SK-N-SH (cell line): ENCODE measurements around the gene NAALADL2. TPM values are rescaled to one million over a fixed set of nuclear protein-coding genes. Genes with fewer than 3 reads are reported as not detected.

Experiments used
- CTCF ChIA-PET: fragments of 300-600, 350-600 bp; formaldehyde crosslinking; extraction: SDS; loops from one replicate; lab custom pipeline; 2021; lab: Yijun Ruan, JAX
- POLR2A ChIA-PET: fragments of 350-600 bp; sonication (Branson Sonifier 250); formaldehyde crosslinking; extraction: SDS; loops from one replicate; lab custom pipeline; 2020; ENCODE audit warnings: antibody characterized with exemption, inconsistent platforms; lab: Yijun Ruan, JAX
- DNase-seq: peaks from one replicate; pipeline ENCODE4 v3.0.0; 2012
- H2AFZ ChIP-seq: fragments of 200-600 bp; sonication (generic); 2 replicates; pipeline ENCODE4 v1.8.1; 2016; ENCODE audit warnings: antibody characterized with exemption, mild to moderate bottlenecking, low read depth
- H3F3A ChIP-seq: fragments of 200-600 bp; sonication (generic); replicated peaks from 2 replicates; pipeline ENCODE3; 2016; ENCODE audit warnings: antibody characterized with exemption, mild to moderate bottlenecking; ENCODE audit not compliant: insufficient read depth
- H3K27ac ChIP-seq, 2 experiments: fragments of 200-500 bp in 1 of 2; fragments of 200-600 bp in 1 of 2; sonication (Bioruptor generic) in 1 of 2; sonication (generic), shearing (Covaris generic) in 1 of 2; 2 replicates each; pipeline versions ENCODE4 v1.5.1 to v1.6.1; 2014 to 2016; ENCODE audit warnings: low read depth in 2 of 2, inconsistent platforms in 1 of 2, low read length in 1 of 2, mild to moderate bottlenecking in 1 of 2, mixed read lengths in 1 of 2
- H3K27me3 ChIP-seq: fragments of 200-600 bp; sonication (generic), shearing (Covaris generic); 2 replicates; pipeline ENCODE4 v1.6.1; 2016; ENCODE audit warnings: mixed run types; ENCODE audit not compliant: insufficient read depth
- H3K36me3 ChIP-seq, 2 experiments: fragments of 200-500 bp in 1 of 2; fragments of 200-600 bp in 1 of 2; sonication (Bioruptor generic) in 1 of 2; sonication (generic) in 1 of 2; replicated peaks in 1 of 2; 2 replicates each; pipeline versions ENCODE3 to v1.5.1; 2014 to 2016; ENCODE audit warnings: low read length in 1 of 2, mild to moderate bottlenecking in 1 of 2; ENCODE audit not compliant: insufficient read depth in 2 of 2, control insufficient read depth in 1 of 2
- H3K4me1 ChIP-seq, 2 experiments: fragments of 200-500 bp in 1 of 2; fragments of 200-600 bp in 1 of 2; sonication (Bioruptor generic) in 1 of 2; sonication (generic), shearing (Covaris generic) in 1 of 2; 2 replicates each; pipeline versions ENCODE4 v1.5.1 to v1.6.1; 2014 to 2016; ENCODE audit warnings: low read depth in 1 of 2, low read length in 1 of 2, mixed run types in 1 of 2; ENCODE audit not compliant: insufficient read depth in 2 of 2, control insufficient read depth in 1 of 2
- H3K4me2 ChIP-seq: fragments of 200-600 bp; sonication (generic), shearing (Covaris generic); 2 replicates; pipeline ENCODE4 v1.6.1; 2017; ENCODE audit warnings: mixed run types
- H3K4me3 ChIP-seq, 2 experiments: fragments of 200-500 bp in 1 of 2; fragments of 200-600 bp in 1 of 2; sonication (Bioruptor generic) in 1 of 2; sonication (generic), shearing (Covaris generic) in 1 of 2; 2 replicates each; pipeline versions ENCODE4 v1.5.1 to v1.8.1; 2014 to 2016; ENCODE audit warnings: low read depth in 2 of 2, inconsistent platforms in 1 of 2, low read length in 1 of 2, mild to moderate bottlenecking in 1 of 2, mixed read lengths in 1 of 2, moderate library complexity in 1 of 2
- H3K79me2 ChIP-seq: fragments of 200-600 bp; sonication (generic); 2 replicates; pipeline ENCODE4 v1.8.1; 2017; ENCODE audit warnings: mild to moderate bottlenecking; ENCODE audit not compliant: insufficient read depth
- H3K9ac ChIP-seq: fragments of 200-600 bp; sonication (generic); 2 replicates; pipeline ENCODE4 v1.6.1; 2017; ENCODE audit warnings: mixed run types
- H3K9me2 ChIP-seq: fragments of 200-600 bp; sonication (generic); 2 replicates; pipeline ENCODE4 v1.6.1; 2017; ENCODE audit warnings: mixed run types
- H3K9me3 ChIP-seq: fragments of 200-600 bp; sonication (generic); 2 replicates; pipeline ENCODE4 v1.6.1; 2017; ENCODE audit warnings: mixed run types, mild to moderate bottlenecking, moderate library complexity
- H4K20me1 ChIP-seq: fragments of 200-600 bp; sonication (generic); 2 replicates; pipeline ENCODE4 v1.6.1; 2017; ENCODE audit warnings: mild to moderate bottlenecking, mixed run types; ENCODE audit not compliant: insufficient read depth
- CHD2 ChIP-seq: fragments of 150-350 bp; IDR thresholded peaks from 2 replicates; pipeline ENCODE4 v1.6.1; 2018; ENCODE audit warnings: low read length; ENCODE audit not compliant: partially characterized antibody
- FOXJ3 ChIP-seq: sonication (generic); formaldehyde crosslinking; IDR thresholded peaks from 2 replicates; pipeline ENCODE4 v1.5.1; 2020; ENCODE audit warnings: mild to moderate bottlenecking, missing genetic modification reagents
- MXI1 ChIP-seq: IDR thresholded peaks from 2 replicates; pipeline ENCODE4 v1.6.1; 2012; ENCODE audit warnings: mild to moderate bottlenecking, low read depth, low read length, improper control_type of control experiment
- RAD21 ChIP-seq: IDR thresholded peaks from 2 replicates; pipeline ENCODE4 v1.6.1; 2012; ENCODE audit warnings: mild to moderate bottlenecking, low read length
- SMC3 ChIP-seq: IDR thresholded peaks from 2 replicates; pipeline ENCODE4 v1.6.1; 2012; ENCODE audit warnings: low read depth, low read length, improper control_type of control experiment
- TEAD4 ChIP-seq: IDR thresholded peaks from 2 replicates; pipeline ENCODE4 v1.4.0; 2012; ENCODE audit warnings: mild to moderate bottlenecking, borderline replicate concordance; ENCODE audit not compliant: insufficient read depth
- USF1 ChIP-seq: IDR thresholded peaks from 2 replicates; pipeline ENCODE4 v1.4.0; 2012; ENCODE audit warnings: low read depth, borderline replicate concordance
- USF2 ChIP-seq: fragments of 150-350 bp; IDR thresholded peaks from 2 replicates; pipeline ENCODE4 v1.6.1; 2017; ENCODE audit warnings: antibody characterized with exemption, low read length, low read depth, borderline replicate concordance
- WGBS: methylation state at CpG from one replicate; pipeline ENCODE4 v1.1.6; 2017; ENCODE audit warnings: low lambda C conversion rate; 5-methylcytosine and 5-hydroxymethylcytosine counted together
- polyA plus RNA-seq, 3 experiments: library from polyadenylated mRNA; depleted of rRNA; stranded (reverse); fragments of >200 nt; gene quantifications; 2 replicates each; pipeline ENCODE4 v1.2.3, GENCODE V29; 2012
- TF ChIP-seq, protein P1 (sequence below): fragments of 150-350 bp; IDR thresholded peaks from 2 replicates; pipeline ENCODE4 v1.6.1; 2016; ENCODE audit warnings: mild to moderate bottlenecking, low read depth, low read length

The NAALADL2 gene
- polyA plus RNA-seq, 1 of the 3 experiments (the other 2 are of a cell fraction), result 1.2 TPM

GRCh38 chr3:174858353-174858752 is 781 bp upstream of the NAALADL2 start:
- H4K20me1 ChIP-seq, result no peaks in the 10 kb centered on the region
- no peaks in the 10 kb centered on the region for H3K36me3 ChIP-seq
- no peaks in the 10 kb centered on the region for H3K4me1 ChIP-seq
- no peak for TF ChIP-seq CHD2
- H3K4me2 ChIP-seq, result no peak overlapping the region
- H3K9me2 ChIP-seq, result no peaks in the 10 kb centered on the region
- no peak overlapping the region for H3K4me3 ChIP-seq
- WGBS, result 89% methylated on average over 1 of the region's 1 CpG
- H3K9me3 ChIP-seq, result no peaks in the 10 kb centered on the region
- CTCF ChIA-PET, result no interaction called here
- H3K9ac ChIP-seq, result no peak overlapping the region
- H2AFZ ChIP-seq, result peak overlapping the region; percentile 75; the same call in 1 of the 2 replicates
- no peak overlapping the region for H3K27ac ChIP-seq
- no peaks in the 10 kb centered on the region for H3K79me2 ChIP-seq
- H3K27me3 ChIP-seq, result no peaks in the 10 kb centered on the region
- no peak for DNase-seq
- H3F3A ChIP-seq, result no peaks in the 10 kb centered on the region
- POLR2A ChIA-PET, result no interaction called here

- WGBS, result 90% methylated on average over 3 of the region's 3 CpGs
- Histone ChIP-seq H3K4me3 (no peak overlapping the region), H3K9me2 (no peaks in the 10 kb centered on the region), H3K4me1 (no peaks in the 10 kb centered on the region), H3F3A (no peaks in the 10 kb centered on the region), H3K27ac (no peak overlapping the region), H3K36me3 (no peaks in the 10 kb centered on the region), H3K79me2 (no peaks in the 10 kb centered on the region), H3K27me3 (no peaks in the 10 kb centered on the region), H3K9ac (no peak overlapping the region), H2AFZ (no peak overlapping the region), H4K20me1 (no peaks in the 10 kb centered on the region), H3K4me2 (no peak overlapping the region), H3K9me3 (no peaks in the 10 kb centered on the region)
- DNase-seq, result no peak
- CTCF ChIA-PET, result no interaction called here
- TF ChIP-seq TEAD4, result no peak
- TF ChIP-seq CHD2, result no peak
- TF ChIP-seq FOXJ3 (CRISPR knock-in tag), result no peak
- TF ChIP-seq USF1, result no peak
- no peak for TF ChIP-seq MXI1
- TF ChIP-seq USF2, result no peak
- POLR2A ChIA-PET, result no interaction called here
Observed at GRCh38 chr3:174859756-174860155, 622 bp downstream of the NAALADL2 start.

DNA sequence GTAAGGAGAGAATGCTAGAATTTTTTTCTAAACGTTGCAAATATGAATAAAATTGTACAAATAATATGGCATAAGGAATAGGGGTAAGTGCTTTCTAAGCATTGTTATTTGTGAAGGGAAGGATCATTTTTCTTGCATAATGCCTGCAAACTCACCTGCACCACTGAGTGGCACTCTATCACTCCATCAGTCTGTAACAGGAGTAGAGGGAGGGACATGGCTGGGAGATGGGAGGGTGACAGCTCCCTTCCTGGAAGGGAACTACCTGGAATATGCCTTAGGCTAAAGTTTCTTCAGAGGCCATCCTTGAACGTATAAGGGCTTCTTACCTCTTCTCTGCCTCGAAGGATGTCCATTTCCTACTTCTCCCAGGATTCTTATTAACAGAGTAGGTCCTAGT is 3.0 kb downstream of the NAALADL2 start:
- H3K79me2 ChIP-seq, result no peaks in the 10 kb centered on the region
- ChIA-PET POLR2A (no interaction called here), CTCF (interaction anchor here (0.9 to 1.4 kb wide), 3 partner anchors 9 to 61 kb away, joined by 3 to 4 read pairs (median 3); no protein-coding TSS in a partner anchor)
- H3K4me1 ChIP-seq, result no peaks in the 10 kb centered on the region
- H3F3A ChIP-seq, result no peaks in the 10 kb centered on the region
- no peaks in the 10 kb centered on the region for H3K36me3 ChIP-seq
- H3K9me2 ChIP-seq, result no peaks in the 10 kb centered on the region
- no peaks in the 10 kb centered on the region for H4K20me1 ChIP-seq
- no peak overlapping the region for H3K27ac ChIP-seq
- no peak for DNase-seq
- H3K4me2 ChIP-seq, result no peak overlapping the region
- H3K9me3 ChIP-seq, result no peaks in the 10 kb centered on the region
- WGBS, result 63% methylated on average over 3 of the region's 3 CpGs
- H3K9ac ChIP-seq, result no peak overlapping the region
- no peak overlapping the region for H2AFZ ChIP-seq
- no peak overlapping the region for H3K4me3 ChIP-seq
- no peaks in the 10 kb centered on the region for H3K27me3 ChIP-seq
- TF ChIP-seq SMC3 (peak; percentile 29; the same call in 1 of the 2 replicates), RAD21 (peak; percentile 48)
- TF ChIP-seq, protein P1, sequence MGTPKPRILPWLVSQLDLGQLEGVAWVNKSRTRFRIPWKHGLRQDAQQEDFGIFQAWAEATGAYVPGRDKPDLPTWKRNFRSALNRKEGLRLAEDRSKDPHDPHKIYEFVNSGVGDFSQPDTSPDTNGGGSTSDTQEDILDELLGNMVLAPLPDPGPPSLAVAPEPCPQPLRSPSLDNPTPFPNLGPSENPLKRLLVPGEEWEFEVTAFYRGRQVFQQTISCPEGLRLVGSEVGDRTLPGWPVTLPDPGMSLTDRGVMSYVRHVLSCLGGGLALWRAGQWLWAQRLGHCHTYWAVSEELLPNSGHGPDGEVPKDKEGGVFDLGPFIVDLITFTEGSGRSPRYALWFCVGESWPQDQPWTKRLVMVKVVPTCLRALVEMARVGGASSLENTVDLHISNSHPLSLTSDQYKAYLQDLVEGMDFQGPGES, result no peak
